ENCODE measurements around the gene CIAPIN1. TPM values are rescaled to one million over a fixed set of nuclear protein-coding genes. Genes with fewer than 3 reads are reported as not detected.

Gene CIAPIN1
- total RNA-seq, 4 donors from 2014 or later: 19.1 to 32.4 (median 25.8) TPM

DNA sequence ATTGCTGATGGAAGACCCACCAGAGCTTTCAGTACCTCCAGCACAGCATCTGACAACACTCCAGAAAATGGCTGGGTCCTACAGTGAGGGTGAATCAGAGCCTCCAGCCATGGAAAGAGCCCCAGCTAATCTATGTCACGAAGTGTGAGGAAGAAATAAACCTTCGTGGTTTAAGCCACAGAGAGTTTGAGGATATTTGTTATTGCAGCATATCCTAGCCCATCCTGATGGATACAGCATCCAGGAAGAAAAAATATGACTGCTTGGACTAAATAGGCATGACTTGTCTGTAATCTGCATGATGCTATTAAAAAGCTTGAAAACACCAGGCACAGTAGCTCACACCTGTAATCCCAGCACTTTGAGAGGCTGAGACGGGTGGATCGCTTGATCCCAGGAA, 55.9 kb downstream of the CIAPIN1 start:
- TF ChIP-seq POLR2A (IDR thresholded peaks at IDR 0.05) (no peak), EP300 (IDR thresholded peaks at IDR 0.05) (no peak), POLR2AphosphoS5 (IDR thresholded peaks at IDR 0.05) (no peak)
- TF ChIP-seq, protein P1, sequence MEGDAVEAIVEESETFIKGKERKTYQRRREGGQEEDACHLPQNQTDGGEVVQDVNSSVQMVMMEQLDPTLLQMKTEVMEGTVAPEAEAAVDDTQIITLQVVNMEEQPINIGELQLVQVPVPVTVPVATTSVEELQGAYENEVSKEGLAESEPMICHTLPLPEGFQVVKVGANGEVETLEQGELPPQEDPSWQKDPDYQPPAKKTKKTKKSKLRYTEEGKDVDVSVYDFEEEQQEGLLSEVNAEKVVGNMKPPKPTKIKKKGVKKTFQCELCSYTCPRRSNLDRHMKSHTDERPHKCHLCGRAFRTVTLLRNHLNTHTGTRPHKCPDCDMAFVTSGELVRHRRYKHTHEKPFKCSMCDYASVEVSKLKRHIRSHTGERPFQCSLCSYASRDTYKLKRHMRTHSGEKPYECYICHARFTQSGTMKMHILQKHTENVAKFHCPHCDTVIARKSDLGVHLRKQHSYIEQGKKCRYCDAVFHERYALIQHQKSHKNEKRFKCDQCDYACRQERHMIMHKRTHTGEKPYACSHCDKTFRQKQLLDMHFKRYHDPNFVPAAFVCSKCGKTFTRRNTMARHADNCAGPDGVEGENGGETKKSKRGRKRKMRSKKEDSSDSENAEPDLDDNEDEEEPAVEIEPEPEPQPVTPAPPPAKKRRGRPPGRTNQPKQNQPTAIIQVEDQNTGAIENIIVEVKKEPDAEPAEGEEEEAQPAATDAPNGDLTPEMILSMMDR (IDR thresholded peaks at IDR 0.05): no peak
- Histone ChIP-seq H3K27ac (no peak overlapping the region), H3K4me1 (peaks cover 0 to 21% (median 4%) of the 10 kb centered on the region in 3 donors), H3K27me3 (no peaks in the 10 kb centered on the region), H3K36me3 (no peaks in the 10 kb centered on the region), H3K9me3 (no peaks in the 10 kb centered on the region), H3K4me3 (no peak overlapping the region)
- ATAC-seq: no peak
- WGBS, 2 donors (ENCODE audit: low coverage in 1 of 2): 81 to 86% methylated on average over 4 of the region's 4 CpGs

- peaks cover 0 to 25% (median 6%) of the 10 kb centered on the region in 3 donors for H3K4me1 ChIP-seq
- no peak overlapping the region for H3K27ac ChIP-seq
- TF ChIP-seq EP300 (IDR thresholded peaks at IDR 0.05) (no peak), POLR2A (IDR thresholded peaks at IDR 0.05) (no peak), POLR2AphosphoS5 (IDR thresholded peaks at IDR 0.05) (no peak)
- TF ChIP-seq, protein P1 (IDR thresholded peaks at IDR 0.05): no peak
- ATAC-seq: no peak
- 98% methylated on average over 3 of the region's 5 CpGs; no CpG with 5 or more reads in 1 of the 2 donors for WGBS, 2 donors (ENCODE audit: low coverage in 1 of 2)
- H3K36me3 ChIP-seq: no peaks in the 10 kb centered on the region
- no peaks in the 10 kb centered on the region for H3K27me3 ChIP-seq
- H3K9me3 ChIP-seq: no peaks in the 10 kb centered on the region
- no peak overlapping the region for H3K4me3 ChIP-seq
Observed at GRCh38 chr16:57390636-57391295, 56.4 kb downstream of the CIAPIN1 start.

DNA sequence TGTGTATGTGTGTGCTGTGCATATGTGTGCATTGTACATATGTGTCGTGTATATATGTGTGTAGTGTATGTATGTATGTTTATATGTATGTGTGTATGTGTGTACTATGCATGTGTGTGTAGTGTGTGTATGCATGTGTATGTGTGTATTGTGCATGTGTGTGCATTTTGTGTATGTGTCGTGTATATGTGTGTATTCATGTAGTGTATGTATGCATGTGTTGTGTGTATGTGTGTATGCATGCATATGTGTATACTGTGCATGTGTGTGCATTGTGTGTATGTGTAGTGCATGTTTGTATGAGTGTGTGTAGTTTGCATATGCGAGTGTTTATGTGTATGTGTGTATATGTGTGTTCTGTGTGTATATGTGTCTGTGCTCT, 58.1 kb downstream of the CIAPIN1 start:
- WGBS, 2 donors (ENCODE audit: low coverage in 1 of 2): 89 to 91% methylated on average over 3 of the region's 3 CpGs
- Histone ChIP-seq H3K27ac (no peak overlapping the region), H3K4me1 (peaks cover 0 to 32% (median 15%) of the 10 kb centered on the region in 3 donors), H3K9me3 (no peaks in the 10 kb centered on the region), H3K27me3 (no peaks in the 10 kb centered on the region), H3K36me3 (no peaks in the 10 kb centered on the region), H3K4me3 (no peak overlapping the region)
- TF ChIP-seq EP300 (IDR thresholded peaks at IDR 0.05): no peak
- no peak for TF ChIP-seq POLR2A (IDR thresholded peaks at IDR 0.05)
- TF ChIP-seq, protein P1 (IDR thresholded peaks at IDR 0.05): no peak
- TF ChIP-seq POLR2AphosphoS5 (IDR thresholded peaks at IDR 0.05): no peak
- no peak for ATAC-seq

DNA sequence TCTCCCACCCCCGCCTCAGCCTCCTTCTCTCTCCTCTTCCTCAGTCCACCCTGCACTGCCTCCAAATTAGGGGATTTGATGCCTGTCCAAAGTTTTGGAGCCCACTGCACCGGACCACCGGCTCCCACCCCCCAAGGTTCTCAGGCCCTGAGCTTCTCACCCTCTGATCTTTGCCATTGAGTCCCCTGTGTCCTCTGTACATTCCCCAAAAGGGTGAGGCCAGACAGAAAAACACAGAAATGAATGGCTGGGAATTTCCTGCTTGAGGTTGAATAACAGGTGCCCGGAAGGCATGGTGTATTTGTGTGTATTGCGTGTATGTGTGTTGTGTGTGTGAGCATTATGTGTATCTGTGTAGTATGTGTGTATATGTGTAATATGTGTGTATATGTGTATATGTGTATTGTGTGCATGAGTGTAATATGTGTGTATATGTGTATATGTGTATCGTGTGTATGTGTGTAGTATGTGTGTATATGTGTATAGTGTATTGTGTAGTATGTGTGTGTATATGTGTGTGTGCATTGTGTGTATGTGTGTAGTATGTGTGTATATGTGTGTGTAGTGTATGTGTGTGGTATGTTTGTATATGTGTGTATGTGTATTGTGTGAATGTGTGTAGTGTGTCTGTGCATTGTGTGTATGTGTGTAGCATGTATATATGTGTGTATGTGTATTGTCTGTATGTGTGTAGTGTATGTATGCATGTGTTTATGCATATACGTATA, 58.7 kb downstream of the CIAPIN1 start:
- H3K9me3 ChIP-seq: no peaks in the 10 kb centered on the region
- no peak for TF ChIP-seq POLR2A (IDR thresholded peaks at IDR 0.05)
- TF ChIP-seq, protein P1 (IDR thresholded peaks at IDR 0.05): no peak
- no peak for TF ChIP-seq POLR2AphosphoS5 (IDR thresholded peaks at IDR 0.05)
- no peak for TF ChIP-seq EP300 (IDR thresholded peaks at IDR 0.05)
- peaks cover 0 to 38% (median 20%) of the 10 kb centered on the region in 3 donors for H3K4me1 ChIP-seq
- no peak for ATAC-seq
- H3K4me3 ChIP-seq: no peak overlapping the region
- H3K27ac ChIP-seq: no peak overlapping the region
- 70 to 76% methylated on average over 5 to 6 of the region's 7 CpGs for WGBS, 2 donors (ENCODE audit: low coverage in 1 of 2)
- no peaks in the 10 kb centered on the region for H3K27me3 ChIP-seq
- no peaks in the 10 kb centered on the region for H3K36me3 ChIP-seq
